ENCODE measurements around the gene UPF3B. TPM values are rescaled to one million over a fixed set of nuclear protein-coding genes. Genes with fewer than 3 reads are reported as not detected.
"Not testable (repeated sequence)": the region's sequence is repeated elsewhere in the genome, so short reads cannot be mapped to it uniquely, and the experiment has no call there.

The UPF3B gene
- total and polyA plus RNA-seq, 2 donors from 2014 or later: 6.0 to 9.4 TPM

- DNase-seq: no peak
Observed at GRCh38 chrX:119816300-119816699, 36.5 kb downstream of the UPF3B start.

DNA sequence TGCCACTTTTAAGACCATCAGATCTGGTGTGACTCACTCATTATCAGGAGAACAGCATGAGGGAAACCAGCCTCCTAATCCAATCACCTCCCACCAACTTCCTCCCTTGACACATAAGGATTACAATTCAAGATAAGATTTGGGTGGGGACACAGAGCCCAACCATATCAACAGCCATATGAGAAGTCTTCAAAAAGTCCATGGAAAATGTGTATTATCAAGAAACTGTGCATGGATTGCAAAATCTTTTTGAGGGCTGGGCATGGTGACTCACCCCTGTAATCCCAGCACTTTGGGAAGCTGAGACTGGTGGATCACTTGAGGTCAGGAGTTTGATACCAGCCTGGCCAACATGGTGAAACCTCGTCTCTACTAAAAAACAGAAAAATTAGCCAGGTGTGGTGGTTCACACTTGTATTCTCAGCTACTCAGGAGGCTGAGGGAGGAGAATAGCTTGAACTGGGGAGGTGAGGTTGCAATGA is 43.5 kb downstream of the UPF3B start:
- FAIRE-seq: no peak
- Histone ChIP-seq H3K27me3 (ENCODE audit: control insufficient read depth, insufficient read depth, low read length) (no peaks in the 10 kb centered on the region), H3K36me3 (ENCODE audit: control insufficient read depth in 2 of 3, insufficient read depth in 3 of 3, low read length in 3 of 3) (no peaks in the 10 kb centered on the region), H3K9me3 (ENCODE audit: control insufficient read depth in 2 of 3, insufficient read depth in 1 of 3, low read length in 3 of 3) (no peaks in the 10 kb centered on the region), H3K4me1 (ENCODE audit: control insufficient read depth in 2 of 3, insufficient read depth in 2 of 3, low read depth in 1 of 3, low read length in 3 of 3) (no peaks in the 10 kb centered on the region), H3K27ac (ENCODE audit: low read depth in 2 of 2, low read length in 2 of 2) (no peak overlapping the region), H3K9ac (ENCODE audit: low read length in 3 of 3) (no peak overlapping the region), H3K4me3 (ENCODE audit: low read length in 3 of 3) (no peak overlapping the region)
- intact Hi-C loops (cut with DNase I): no loop called here
- TF ChIP-seq, protein P1, sequence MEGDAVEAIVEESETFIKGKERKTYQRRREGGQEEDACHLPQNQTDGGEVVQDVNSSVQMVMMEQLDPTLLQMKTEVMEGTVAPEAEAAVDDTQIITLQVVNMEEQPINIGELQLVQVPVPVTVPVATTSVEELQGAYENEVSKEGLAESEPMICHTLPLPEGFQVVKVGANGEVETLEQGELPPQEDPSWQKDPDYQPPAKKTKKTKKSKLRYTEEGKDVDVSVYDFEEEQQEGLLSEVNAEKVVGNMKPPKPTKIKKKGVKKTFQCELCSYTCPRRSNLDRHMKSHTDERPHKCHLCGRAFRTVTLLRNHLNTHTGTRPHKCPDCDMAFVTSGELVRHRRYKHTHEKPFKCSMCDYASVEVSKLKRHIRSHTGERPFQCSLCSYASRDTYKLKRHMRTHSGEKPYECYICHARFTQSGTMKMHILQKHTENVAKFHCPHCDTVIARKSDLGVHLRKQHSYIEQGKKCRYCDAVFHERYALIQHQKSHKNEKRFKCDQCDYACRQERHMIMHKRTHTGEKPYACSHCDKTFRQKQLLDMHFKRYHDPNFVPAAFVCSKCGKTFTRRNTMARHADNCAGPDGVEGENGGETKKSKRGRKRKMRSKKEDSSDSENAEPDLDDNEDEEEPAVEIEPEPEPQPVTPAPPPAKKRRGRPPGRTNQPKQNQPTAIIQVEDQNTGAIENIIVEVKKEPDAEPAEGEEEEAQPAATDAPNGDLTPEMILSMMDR (IDR thresholded peaks at IDR 0.05; ENCODE audit: borderline replicate concordance, extremely low read depth, insufficient read depth): no peak
- no peak for DNase-seq

More at GRCh38 chrX:119816300-119816699, 36.5 kb downstream of the UPF3B start:
- Histone ChIP-seq H3K9me3 (ENCODE audit: control insufficient read depth in 2 of 3, insufficient read depth in 1 of 3, low read length in 3 of 3) (no peaks in the 10 kb centered on the region), H3K4me3 (ENCODE audit: low read length in 3 of 3) (no peak overlapping the region), H3K9ac (ENCODE audit: low read length in 3 of 3) (no peak overlapping the region), H3K36me3 (ENCODE audit: control insufficient read depth in 2 of 3, insufficient read depth in 3 of 3, low read length in 3 of 3) (no peaks in the 10 kb centered on the region), H3K27ac (ENCODE audit: low read depth in 2 of 2, low read length in 2 of 2) (no peak overlapping the region), H3K4me1 (ENCODE audit: control insufficient read depth in 2 of 3, insufficient read depth in 2 of 3, low read depth in 1 of 3, low read length in 3 of 3) (no peaks in the 10 kb centered on the region), H3K27me3 (ENCODE audit: control insufficient read depth, insufficient read depth, low read length) (no peaks in the 10 kb centered on the region)
- no peak for FAIRE-seq
- intact Hi-C loops (cut with DNase I): no loop called here
- TF ChIP-seq, protein P1 (IDR thresholded peaks at IDR 0.05; ENCODE audit: borderline replicate concordance, extremely low read depth, insufficient read depth): no peak

- H3K36me3 ChIP-seq (ENCODE audit: control insufficient read depth in 2 of 3, insufficient read depth in 3 of 3, low read length in 3 of 3); intact Hi-C loops (cut with DNase I); H3K4me3 ChIP-seq (ENCODE audit: low read length in 3 of 3); H3K4me1 ChIP-seq (ENCODE audit: control insufficient read depth in 2 of 3, insufficient read depth in 2 of 3, low read depth in 1 of 3, low read length in 3 of 3); H3K27me3 ChIP-seq (ENCODE audit: control insufficient read depth, insufficient read depth, low read length); H3K27ac ChIP-seq (ENCODE audit: low read depth in 2 of 2, low read length in 2 of 2); H3K9ac ChIP-seq (ENCODE audit: low read length in 3 of 3); H3K9me3 ChIP-seq (ENCODE audit: control insufficient read depth in 2 of 3, insufficient read depth in 1 of 3, low read length in 3 of 3); DNase-seq; FAIRE-seq: not testable (repeated sequence)
Observed at GRCh38 chrX:119808461-119808860, 44.3 kb downstream of the UPF3B start.

DNA sequence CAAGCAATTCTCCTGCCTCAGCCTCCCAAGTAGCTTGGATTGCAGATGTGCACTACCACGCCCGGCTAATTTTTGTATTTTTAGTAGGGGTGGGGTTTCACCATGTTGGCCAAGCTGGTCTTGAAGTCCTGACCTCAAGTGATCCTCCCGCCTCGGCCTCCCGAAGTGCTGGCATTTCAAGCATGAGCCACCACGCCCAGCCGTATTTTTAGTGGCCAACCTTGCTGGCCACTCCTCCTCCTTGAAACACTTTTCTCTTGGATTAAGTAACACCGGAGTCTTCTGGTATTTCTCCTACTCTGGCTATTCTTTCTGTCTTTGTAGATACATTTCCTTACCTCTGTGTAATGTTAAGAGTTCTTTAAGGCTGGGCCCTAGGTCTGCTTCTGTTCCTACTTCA is 50.2 kb downstream of the UPF3B start:
- no peaks in the 10 kb centered on the region for H3K4me1 ChIP-seq (ENCODE audit: control insufficient read depth in 2 of 3, insufficient read depth in 2 of 3, low read depth in 1 of 3, low read length in 3 of 3)
- no peaks in the 10 kb centered on the region for H3K36me3 ChIP-seq (ENCODE audit: control insufficient read depth in 2 of 3, insufficient read depth in 3 of 3, low read length in 3 of 3)
- TF ChIP-seq, protein P1 (IDR thresholded peaks at IDR 0.05; ENCODE audit: borderline replicate concordance, extremely low read depth, insufficient read depth): no peak
- FAIRE-seq (no peak), DNase-seq (no peak)
- H3K27me3 ChIP-seq (ENCODE audit: control insufficient read depth, insufficient read depth, low read length): no peaks in the 10 kb centered on the region
- H3K27ac ChIP-seq (ENCODE audit: low read depth in 2 of 2, low read length in 2 of 2): no peak overlapping the region
- H3K4me3 ChIP-seq (ENCODE audit: low read length in 3 of 3): no peak overlapping the region
- H3K9me3 ChIP-seq (ENCODE audit: control insufficient read depth in 2 of 3, insufficient read depth in 1 of 3, low read length in 3 of 3): no peaks in the 10 kb centered on the region
- H3K9ac ChIP-seq (ENCODE audit: low read length in 3 of 3): no peak overlapping the region
- intact Hi-C loops (cut with DNase I): no loop called here

All from kidney (tissue), 14 donors.